Cardiac ventricle fibroblast (primary cell): ENCODE measurements around the gene CDIP1. TPM values are rescaled to one million over a fixed set of nuclear protein-coding genes. Genes with fewer than 3 reads are reported as not detected.

Source experiments
- total RNA-seq: library from RNA; depleted of rRNA; stranded (reverse); fragments of >200 nt; gene quantifications from 2 replicates; pipeline ENCODE4 v1.2.3, GENCODE V29; 2015

CDIP1 gene
- total RNA-seq, result 11.5 and 12.6 TPM in 2 replicates

DNA sequence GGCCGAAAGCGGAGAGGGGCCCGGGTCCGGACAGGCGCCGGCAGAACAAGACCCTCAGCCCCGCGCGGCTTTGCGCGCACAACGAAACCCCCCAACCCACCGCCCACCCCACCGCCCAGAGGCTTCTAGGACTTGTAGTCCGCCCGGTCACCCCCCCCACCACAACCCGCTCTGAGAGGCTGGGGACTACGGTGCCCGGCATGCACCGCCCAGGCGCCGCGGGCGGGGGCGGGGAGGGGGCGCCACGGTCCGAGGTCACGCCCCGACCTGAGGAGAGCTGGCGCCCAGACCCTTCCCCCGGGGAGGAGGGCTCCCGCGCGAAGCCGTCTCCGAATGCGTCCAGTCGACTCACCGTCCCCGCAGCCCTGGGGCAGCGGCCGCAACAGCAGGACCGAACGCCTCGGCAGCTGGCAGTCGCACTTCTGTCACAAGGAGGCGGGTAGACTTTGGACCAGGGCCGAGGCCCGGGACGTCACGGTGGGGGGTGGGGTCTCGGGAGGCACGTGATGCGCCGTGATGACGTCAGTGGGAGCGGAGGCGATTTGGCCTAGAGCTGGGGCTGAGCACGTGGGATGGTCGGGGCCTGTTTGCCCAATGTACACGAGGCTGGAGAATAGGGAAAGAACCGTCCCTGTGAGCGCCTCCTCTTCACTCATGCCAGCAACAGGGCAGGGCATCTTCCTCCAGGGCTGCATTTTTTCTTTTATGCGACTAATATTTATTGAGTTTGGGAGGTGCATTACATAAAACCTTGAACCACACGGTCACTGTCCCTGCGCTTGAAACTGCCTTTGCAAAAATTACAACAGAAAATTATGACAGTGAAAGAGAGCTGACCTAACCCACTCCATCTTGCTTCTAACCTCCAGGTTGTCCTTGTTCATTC lies at the start of gene CDIP1:
TSS of gene CDIP1 (minus strand) at position 424 of the 886 bp plus-strand sequence. CDS start 24,643 bp downstream, outside the sequence.

DNA sequence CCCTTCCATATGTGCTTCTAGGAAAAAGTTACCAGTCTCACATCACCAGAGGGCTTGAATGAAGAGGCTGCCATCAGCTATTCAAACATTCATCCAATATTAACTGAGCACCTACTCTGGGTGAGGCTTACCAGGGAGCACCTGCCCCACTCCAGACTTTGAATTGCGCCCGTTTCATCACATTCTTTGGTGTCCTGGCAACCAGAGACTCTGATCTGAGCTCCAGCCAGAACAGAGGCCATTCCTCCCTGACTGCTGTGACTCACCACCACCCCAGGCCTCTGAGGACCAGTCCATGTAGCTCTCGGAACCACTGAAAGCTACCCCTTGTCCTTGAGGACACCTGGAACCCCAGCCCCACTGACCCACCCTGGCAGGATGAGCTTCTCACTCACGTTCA lies 17.5 kb upstream of the CDIP1 start, which contains the start of gene C16orf96:
TSS of gene C16orf96 (plus strand) at position 229 of the 400 bp plus-strand sequence. CDS start at position 379, 150 bp downstream.

DNA sequence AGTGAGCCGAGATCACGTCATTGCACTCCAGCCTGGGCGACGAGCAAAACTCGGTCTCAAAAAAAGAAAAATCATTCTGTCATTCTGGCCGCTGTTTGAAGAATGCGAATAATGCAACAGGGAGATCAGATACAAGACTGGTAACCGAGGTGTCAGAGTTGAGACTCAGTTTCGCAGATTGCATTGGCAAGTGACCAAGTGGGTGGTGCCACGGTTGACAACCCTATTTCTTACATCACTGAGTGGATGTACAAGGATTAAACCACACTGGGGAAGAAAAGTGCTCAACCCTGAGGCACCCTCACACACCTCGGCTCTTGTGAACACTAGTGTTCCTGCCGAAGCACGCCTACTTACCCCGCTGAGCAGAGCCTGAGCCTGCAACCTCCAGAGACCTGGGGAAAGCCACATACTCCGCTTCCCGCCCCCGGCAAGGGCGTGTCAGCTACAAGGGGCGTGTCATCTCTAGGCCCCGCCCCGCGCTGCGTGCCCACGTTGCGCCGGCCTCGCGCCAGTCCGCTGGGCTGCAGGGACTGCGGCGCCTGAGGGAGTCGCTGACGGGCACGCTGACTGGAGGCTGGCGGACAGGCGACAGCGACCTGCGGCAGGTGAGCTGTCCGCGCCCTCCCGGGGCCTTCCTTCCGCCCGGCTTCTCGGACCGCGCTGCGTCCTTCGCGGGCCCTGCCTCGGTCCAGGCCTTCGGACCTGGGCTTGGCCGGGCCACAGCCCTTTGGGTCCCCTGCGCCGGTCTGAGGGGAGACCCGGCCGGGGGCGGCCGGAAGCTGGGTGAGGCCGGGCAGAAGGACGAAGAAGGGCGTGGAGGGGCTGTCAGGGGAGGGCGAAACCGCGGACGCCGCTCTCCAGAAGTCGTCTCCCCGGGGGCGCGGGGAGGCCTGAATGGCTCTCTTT lies 62.4 kb downstream of the CDIP1 start, which contains the start of gene HMOX2:
TSS of gene HMOX2 (plus strand) at position 519 of the 909 bp plus-strand sequence. CDS start 29,127 bp downstream, outside the sequence.

DNA sequence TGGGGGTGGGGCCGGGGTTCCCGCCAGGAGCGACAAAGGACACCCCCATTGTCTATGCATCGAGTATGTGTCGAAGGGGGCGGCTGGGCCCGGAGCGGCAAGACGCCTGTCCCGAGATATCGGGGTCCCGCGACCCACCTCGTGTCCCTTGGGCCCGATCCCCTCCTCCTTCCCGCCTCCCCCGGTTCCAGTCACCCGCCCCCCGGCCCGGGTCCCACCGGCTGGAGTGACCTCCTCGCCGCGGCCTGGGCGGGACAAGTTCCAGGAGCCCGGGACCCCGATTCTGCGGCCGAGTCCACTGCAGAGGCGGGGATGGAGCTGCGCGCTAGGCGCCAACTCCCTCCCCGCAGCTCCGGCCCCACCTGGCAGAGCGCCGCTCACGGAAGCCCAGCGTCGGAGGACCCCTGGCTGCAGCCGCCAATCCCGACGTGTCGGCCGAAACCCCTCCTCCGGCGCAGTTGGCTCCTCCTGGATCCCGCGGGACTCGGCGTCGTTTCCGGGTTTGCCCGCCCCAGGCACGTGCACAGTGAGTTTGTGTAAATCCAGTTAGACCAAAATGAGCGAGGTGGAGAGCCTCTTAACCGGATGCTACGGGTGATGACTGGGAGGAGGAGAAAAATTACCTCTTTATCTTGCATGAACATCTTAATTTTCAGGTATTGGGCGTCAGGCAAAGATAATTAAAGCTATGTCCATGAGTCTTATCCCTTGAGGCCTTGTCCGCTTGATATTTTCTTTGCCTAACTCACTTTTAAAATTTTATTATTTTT lies 64.2 kb downstream of the CDIP1 start, which contains the start of gene NMRAL1:
TSS of gene NMRAL1 (minus strand) at position 434 of the 770 bp plus-strand sequence. CDS start 493 bp downstream, outside the sequence.

Other genes starting within 250 kb of the CDIP1 start
- gene GLIS2, start 222.7 kb downstream of the CDIP1 start, total RNA-seq, result 8.0 and 9.4 TPM in 2 replicates
- gene PAM16, start 187.5 kb downstream of the CDIP1 start, total RNA-seq, result 24.1 and 24.2 TPM in 2 replicates
- 96.0 and 96.3 TPM in 2 replicates for gene VASN, start 166.9 kb downstream of the CDIP1 start, total RNA-seq
- 9.2 and 10.0 TPM in 2 replicates for gene CORO7, start 122.2 kb downstream of the CDIP1 start, total RNA-seq
- 24.5 and 30.7 TPM in 2 replicates for gene DNAJA3, start 112.9 kb downstream of the CDIP1 start, total RNA-seq
- gene NMRAL1, start 64.1 kb downstream of the CDIP1 start, total RNA-seq, result 33.8 and 35.6 TPM in 2 replicates
- gene HMOX2, start 62.4 kb downstream of the CDIP1 start, total RNA-seq, result 31.5 and 39.6 TPM in 2 replicates
- not detected in 2 replicates for gene C16orf96, start 17.6 kb upstream of the CDIP1 start, total RNA-seq
- gene UBALD1, start 76.1 kb upstream of the CDIP1 start, total RNA-seq, result 7.2 and 9.1 TPM in 2 replicates
- 58.5 and 59.9 TPM in 2 replicates for gene MGRN1, start 86.1 kb upstream of the CDIP1 start, total RNA-seq
- gene NUDT16L1, start 154.8 kb upstream of the CDIP1 start, total RNA-seq, result 23.1 and 32.0 TPM in 2 replicates
- 11.1 and 20.2 TPM in 2 replicates for gene ANKS3, start 195.5 kb upstream of the CDIP1 start, total RNA-seq
- gene DNAAF8, start 195.8 kb upstream of the CDIP1 start, total RNA-seq, result 2.1 and 6.2 TPM in 2 replicates
- gene ZNF500, start 228.4 kb upstream of the CDIP1 start, total RNA-seq, result 8.6 and 9.0 TPM in 2 replicates
- gene SEPTIN12, start 249.6 kb upstream of the CDIP1 start, total RNA-seq, result not detected in 2 replicates